BE2C (cell line): Measurements from ENCODE around the gene CCDC90B.

Source experiments
- DNase-seq: peaks from one replicate; pipeline ENCODE4 v3.0.0-alpha.2; 2020
- H3K27me3 ChIP-seq: fragments of 250-450 bp; sonication (Bioruptor Pico); 2 replicates; pipeline ENCODE4 v1.5.1; 2020; ENCODE audit warnings: mild to moderate bottlenecking
- H3K36me3 ChIP-seq: fragments of 250-450 bp; sonication (Bioruptor Pico); 2 replicates; pipeline ENCODE4 v1.5.1; 2020; ENCODE audit warnings: mild to moderate bottlenecking
- H3K4me1 ChIP-seq: fragments of 250-450 bp; sonication (Bioruptor Pico); 2 replicates; pipeline ENCODE4 v1.5.1; 2020
- H3K4me3 ChIP-seq: 2 replicates; pipeline ENCODE4 v1.5.1; 2011; ENCODE audit warnings: low read depth, low read length
- H3K9me3 ChIP-seq: fragments of 250-450 bp; sonication (Bioruptor Pico); 2 replicates; pipeline ENCODE4 v1.5.1; 2020
- CTCF ChIP-seq: IDR thresholded peaks from 2 replicates; pipeline ENCODE4 v1.5.1; 2012; ENCODE audit warnings: mild to moderate bottlenecking, low read depth, low read length

The CCDC90B gene

DNA sequence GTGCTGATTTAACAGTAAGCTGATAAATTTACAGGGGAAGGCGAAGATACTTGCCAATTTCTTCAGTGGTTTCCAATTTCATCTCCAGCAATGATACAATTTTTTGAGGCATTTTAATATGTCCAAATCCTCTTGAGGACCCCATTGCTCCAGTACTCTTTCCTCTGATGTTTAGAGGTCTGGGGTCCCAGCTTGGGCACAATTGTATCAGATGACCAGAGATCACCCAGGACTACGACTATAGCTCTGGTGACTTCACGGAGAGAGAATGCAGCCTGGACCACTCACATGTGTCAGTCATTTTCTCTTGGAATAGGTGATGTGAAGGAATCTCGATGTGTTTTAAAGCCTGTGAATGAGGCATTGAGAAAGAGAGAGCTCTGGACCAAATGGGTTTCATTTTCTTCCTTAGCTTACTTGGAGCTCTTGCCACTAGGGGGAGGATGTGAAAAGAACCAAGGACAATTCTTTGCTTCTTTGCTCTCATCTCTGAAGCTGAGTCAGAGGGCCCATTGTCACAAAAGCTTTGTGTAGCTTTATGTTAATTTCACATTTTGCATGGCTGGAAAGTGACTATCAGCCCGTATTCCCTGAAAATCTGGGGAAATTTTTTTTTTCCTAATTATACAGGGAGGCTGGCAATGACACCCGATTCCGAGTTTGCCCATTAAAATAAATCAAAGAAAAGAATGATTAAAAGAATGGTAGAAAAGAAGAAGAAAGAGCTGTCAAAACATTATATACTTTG lies 6.7 kb upstream of the CCDC90B start:
- peak overlapping the region; percentile 32 for H3K4me3 ChIP-seq
- TF ChIP-seq CTCF: peak; percentile 91

GRCh38 chr11:83287631-83288030 lies 1.5 kb upstream of the CCDC90B start:
- H3K4me1 ChIP-seq: no peaks in the 10 kb centered on the region
- H3K36me3 ChIP-seq: no peaks in the 10 kb centered on the region
- no peak overlapping the region for H3K4me3 ChIP-seq
- no peak for TF ChIP-seq CTCF
- DNase-seq: no peak
- no peaks in the 10 kb centered on the region for H3K27me3 ChIP-seq
- no peaks in the 10 kb centered on the region for H3K9me3 ChIP-seq

More for the DNA sequence above, 6.7 kb upstream of the CCDC90B start:
- Histone ChIP-seq H3K27me3 (no peaks in the 10 kb centered on the region), H3K36me3 (no peaks in the 10 kb centered on the region), H3K9me3 (no peaks in the 10 kb centered on the region), H3K4me1 (no peaks in the 10 kb centered on the region)
- peak; percentile 52 for DNase-seq

- no peaks in the 10 kb centered on the region for H3K36me3 ChIP-seq
- no peak for DNase-seq
- no peaks in the 10 kb centered on the region for H3K9me3 ChIP-seq
- TF ChIP-seq CTCF: no peak
- peak overlapping the region; percentile 93 for H3K4me3 ChIP-seq
- H3K27me3 ChIP-seq: no peaks in the 10 kb centered on the region
- H3K4me1 ChIP-seq: no peaks in the 10 kb centered on the region
Measured at GRCh38 chr11:83285151-83285770, 906 bp downstream of the CCDC90B start.

DNA sequence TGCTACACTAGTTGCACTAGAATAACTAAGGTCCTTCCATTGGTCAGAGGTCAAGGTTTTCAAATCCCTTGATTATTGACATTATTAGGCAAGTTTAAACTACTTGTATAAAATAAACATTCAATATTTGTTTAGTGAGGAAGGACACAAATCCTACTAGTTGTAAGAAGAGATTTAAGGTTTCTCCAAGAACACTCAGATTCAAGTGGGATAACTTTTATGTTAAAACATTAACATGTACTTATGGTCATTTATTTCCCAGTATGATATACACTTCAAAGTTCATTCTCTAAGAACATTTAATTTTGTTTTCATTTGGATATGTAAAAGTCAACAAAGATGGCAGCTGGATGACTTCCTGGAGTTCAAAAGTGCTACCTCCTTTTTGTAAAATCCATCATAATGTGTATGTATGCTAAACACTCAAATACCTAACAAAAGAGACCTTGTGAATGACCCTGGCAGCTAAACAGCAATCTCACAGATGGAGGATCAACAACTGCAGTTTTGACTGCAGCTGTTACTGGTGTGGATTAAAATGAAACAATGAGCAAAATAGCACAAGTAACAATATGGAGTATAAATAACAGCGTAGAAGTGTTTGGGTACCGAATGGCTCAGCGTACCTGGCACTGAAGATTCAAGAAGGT lies 1.5 kb downstream of the CCDC90B start:
- H3K4me1 ChIP-seq: no peaks in the 10 kb centered on the region
- no peak for DNase-seq
- peak overlapping the region; percentile 93 for H3K4me3 ChIP-seq
- H3K9me3 ChIP-seq: no peaks in the 10 kb centered on the region
- no peaks in the 10 kb centered on the region; the same call in 1 of the 2 replicates for H3K36me3 ChIP-seq
- no peak for TF ChIP-seq CTCF
- no peaks in the 10 kb centered on the region for H3K27me3 ChIP-seq

- Histone ChIP-seq H3K4me1 (no peaks in the 10 kb centered on the region), H3K36me3 (peaks cover 7% of the 10 kb centered on the region), H3K9me3 (no peaks in the 10 kb centered on the region), H3K4me3 (no peak overlapping the region), H3K27me3 (no peaks in the 10 kb centered on the region)
- TF ChIP-seq CTCF: no peak
- DNase-seq: no peak
Measured at GRCh38 chr11:83282084-83282716, 4.0 kb downstream of the CCDC90B start.
